Kasumi-1 (cell line): ENCODE data around the gene A2M.

ENCODE experiments used
- DNase-seq, 2 experiments: peaks; one replicate each; lab custom pipeline; 2025; lab: John Stamatoyannopoulos, UW

The A2M gene

DNA sequence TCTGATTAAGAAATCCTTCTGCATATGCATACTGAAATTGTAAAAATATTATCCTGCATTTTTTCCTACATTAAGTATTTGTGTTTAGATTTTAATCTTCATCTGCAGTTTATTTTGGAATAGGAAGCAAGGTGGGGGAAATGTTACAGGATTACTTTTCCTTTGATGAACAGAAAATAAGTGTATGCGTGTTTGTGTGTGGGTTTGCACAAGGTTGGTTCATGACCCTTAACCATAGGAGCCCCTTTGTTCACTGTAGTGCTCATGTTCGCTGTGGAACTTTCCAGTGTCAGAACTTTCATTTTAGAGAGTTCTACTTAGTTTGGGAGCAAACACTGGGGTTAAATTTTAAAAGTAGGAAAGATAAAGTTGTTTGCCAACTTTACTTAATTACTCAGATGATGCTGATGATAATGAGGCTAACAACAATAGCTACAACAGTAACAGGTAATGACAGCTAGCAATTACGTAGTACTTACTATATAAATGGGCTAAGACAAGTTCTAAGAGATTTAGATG lies 6.4 kb upstream of the A2M start:
- DNase-seq: no peak

DNA sequence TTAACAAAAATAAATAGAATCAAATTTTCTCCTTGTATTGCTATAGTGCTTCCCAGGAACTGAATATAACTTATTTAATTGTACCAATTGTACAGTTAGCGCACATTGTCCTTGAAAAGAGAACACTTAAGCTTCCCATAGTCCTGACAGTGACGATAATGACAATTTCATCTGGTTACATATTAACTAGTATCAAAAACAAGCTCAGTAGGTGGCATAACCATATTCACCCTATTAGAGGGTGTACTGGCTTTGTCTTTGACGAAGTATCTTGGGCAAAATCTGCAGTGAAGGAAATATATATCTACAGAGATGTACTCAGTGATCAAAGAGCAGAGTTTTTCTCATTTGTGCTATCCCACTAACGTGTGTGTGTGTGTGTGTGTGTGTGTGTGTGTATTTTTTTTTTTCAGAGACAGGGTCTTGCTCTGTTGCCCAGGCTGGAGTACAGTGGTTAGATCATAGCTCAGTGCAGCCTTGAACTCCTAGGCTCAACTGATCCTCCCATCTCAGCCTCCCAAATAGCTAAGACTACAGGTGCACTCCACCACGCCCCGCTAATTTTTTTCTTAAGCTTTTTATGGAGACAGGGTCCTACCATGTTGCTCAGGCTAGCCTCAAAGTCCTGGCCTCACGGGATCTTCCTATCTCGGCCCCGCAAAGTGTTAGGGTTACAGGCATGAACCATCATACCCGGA lies 4.9 kb upstream of the A2M start:
- DNase-seq: no peak

DNA sequence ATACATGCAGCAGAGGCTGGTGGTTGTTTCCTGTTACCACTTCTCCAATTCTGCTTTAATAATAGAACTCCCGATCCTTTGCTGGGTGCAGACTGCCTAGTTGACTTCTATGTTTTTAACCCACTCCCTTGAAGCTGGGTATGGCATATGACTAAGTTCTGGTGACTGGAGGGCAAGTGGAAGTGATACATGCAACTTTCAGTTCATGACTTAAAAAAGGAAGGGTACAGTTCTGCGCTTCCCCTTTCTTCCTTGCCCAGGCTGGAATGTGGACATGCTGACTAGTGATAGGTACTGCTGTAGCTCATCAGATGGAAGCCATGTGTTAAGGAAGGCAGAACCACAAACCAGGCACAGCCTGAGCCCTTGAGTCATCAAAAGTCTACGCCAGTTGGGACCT lies 2.4 kb upstream of the A2M start:
- peak; percentile 95 to 96 for DNase-seq

DNA sequence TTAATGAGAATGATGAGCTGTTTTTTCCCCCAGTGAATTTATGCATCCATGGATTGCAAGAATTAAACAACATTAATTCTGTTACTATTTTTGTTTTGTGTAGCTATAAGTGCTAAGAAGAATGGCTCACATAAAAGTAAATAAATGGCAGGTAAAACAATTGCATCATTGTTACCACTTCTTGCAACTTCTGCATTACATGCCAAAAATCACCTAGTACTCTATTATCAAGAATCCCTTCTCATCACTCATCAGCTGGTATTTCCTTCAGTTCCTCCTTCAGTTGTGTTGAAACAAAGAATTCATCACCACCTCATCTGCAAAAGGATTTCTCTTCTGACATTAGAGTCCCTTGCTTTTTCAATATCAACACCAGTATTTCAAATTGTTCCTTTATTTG lies 773 bp downstream of the A2M start:
- no peak for DNase-seq

DNA sequence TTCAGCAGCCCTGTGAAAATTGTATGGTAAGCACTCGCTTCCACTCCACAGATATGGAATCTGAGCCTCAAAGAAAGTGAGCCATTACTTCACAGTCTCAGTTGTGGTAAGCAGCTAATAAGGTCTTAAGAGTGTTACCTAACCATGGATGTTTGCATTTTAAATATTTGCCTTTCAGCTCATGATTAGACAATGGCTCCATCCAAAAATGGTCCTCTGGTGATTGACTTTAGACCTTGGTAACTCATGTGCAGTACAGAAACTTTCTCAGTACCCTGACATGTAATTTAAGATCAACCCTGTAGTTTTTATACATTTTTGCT lies 1.8 kb downstream of the A2M start:
- DNase-seq: no peak

DNA sequence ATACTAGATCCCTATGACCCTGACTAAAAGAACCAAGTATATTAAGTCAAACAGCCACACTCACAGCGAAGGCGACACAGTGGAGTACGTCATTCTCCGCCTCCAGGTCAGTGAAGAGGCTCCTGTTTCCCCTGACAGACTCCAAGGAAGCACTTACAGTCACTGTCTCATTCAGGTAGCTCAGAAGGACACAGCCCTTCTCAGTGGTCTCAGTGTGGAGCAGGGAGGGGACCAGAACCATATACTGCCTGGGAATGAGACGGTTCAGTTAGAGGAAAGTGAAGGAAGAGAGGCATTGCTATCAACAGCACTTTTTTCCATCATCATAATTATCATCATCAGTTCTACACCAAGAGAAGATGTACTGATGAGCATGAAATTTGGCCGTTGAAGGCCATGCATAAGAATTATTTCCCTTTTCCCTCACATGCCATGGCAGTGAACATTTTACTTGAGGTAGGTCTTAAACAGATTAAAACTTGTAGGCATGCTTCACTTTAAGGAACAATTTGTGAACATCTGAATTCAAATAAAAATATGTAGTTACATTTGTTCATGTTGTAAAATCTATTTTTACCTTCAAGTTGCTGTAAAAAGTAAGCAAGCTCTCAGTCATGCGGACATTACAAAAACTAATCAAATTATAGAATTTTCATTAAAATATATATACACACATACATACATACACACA lies 2.3 kb downstream of the A2M start:
- DNase-seq: no peak

DNA sequence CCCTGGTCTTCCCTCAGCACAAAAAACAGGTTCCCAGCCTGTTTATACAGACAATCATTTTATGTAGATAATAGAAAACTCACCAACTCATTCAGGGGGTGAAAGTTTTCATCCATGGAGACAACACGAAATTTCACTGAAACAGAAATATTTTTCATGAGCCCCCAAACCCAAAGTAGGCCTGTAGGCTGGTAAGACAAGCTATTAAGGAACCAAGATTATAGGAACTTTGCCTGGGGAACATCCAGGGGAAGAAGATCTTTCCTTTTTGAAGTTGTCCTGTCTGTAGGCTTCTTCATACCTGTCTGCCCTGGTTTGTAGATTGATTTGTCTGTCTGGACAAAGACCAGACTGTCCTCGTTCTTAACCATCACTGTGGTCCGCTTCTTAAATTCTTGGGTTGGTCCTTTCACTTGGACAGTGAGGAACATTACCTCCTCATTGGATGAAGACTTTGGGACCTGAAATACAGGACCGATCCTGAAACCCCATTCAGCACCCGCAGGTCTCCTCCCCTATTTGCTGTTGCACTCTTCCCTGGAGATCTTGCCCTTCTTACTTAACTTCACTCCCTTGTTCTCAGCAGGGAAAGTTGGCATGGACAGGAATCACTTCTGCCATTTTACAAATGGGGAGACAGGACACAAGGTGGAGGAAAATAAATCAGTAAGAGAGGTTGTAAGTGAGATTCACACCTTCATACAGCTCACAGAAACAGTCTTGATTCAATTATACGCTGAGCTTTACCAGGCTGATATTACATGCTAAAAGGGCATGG lies 3.5 kb downstream of the A2M start:
- no peak for DNase-seq

DNA sequence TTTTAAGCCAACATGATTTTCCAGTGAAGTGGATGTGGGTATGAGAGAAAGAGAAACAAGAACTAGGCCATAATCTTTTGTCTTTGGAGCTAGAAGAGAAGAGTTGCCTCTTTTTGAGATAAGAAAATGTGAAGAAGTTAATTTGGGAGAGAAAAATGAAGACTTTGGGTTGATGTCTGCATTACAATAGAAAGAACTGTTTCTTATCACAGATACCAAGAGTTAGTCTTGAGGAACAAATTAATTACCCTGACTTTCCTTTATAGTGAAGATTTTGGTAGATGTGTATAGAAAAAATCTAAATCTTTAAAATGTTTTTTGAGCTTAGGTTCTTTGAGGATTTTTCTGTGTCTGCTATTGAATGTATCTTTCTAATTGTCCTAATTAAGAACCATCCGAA lies 4.2 kb downstream of the A2M start:
- no peak for DNase-seq

DNA sequence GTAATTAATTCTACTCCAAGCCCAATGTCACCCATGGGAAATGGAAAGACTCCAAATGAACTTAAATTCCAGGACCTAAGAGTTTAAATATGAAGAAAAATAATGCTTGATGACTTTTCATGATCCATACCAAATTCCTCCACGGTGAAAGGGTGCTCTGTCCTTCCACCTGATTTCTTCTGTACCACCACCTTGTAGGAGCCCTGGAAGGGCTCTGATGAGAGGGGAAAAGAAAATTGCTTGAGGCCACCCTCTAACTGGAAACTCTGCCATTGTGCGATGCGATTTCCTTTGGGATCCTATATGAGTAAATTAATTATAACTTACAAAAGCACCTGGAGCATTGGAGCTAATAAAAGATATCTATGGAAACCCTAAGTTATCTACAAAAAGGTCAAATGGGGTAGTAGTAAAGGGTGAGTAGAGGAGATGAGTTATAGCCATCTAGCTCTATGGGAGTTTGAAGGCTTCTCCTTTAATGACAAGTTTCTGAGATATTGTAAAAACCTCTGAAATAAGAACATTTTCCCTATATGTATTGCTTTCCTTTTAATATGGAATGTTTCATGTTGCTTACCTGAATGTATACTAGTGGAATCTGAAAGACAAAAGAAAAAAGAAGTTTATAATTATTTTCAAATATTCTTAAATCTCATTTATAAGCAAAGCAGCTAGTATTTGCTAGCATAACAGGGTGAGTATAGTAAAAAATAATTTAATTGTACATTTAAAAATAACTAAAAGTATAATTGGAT lies 5.8 kb downstream of the A2M start:
- no peak for DNase-seq

DNA sequence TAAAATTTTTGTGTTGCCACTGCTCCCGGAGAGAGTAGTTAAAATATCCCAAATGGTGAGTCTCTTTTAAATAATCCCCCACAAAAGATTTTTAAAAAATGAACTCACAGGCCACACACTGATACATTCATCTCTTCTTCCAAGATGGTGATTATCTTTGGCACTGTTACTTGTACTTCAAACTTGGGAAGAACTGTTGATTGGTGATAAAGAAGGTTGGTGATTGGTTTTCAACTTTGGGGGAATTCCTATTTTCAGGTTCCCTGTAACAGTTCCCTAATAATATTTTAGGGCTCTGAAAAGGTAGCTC lies 6.6 kb downstream of the A2M start:
- DNase-seq: no peak

DNA sequence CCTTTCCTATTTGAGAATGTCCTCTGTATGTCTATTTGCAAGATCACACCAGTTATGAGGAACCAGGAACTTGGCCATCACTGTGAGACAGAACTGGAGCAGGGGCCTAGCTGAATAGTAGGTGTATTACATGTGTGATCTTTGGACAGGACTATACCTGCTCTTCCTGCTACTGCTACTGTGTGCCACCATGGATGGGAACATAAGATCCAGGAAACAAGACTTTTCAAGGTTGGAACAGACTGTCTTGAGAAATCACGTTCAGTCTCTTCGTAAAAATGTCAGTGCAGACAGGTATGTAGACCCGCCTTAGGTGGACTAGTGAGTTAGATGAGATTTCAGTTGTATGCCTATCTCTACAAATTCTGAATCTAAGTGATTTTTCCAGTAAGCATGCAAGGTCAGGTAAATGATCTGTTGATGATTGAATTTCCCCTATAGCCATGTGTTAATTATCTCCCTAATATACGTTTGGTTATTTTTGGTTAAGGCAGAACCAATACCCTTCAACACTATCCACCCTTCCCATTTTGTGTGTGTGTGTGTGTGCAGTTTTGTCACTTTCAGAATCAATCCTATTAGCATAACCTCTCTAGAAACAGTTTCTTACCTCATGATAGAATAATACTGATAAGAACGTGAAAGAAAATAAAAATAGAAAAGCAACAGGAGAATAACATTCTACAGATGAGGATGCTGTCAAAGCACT lies 7.1 kb downstream of the A2M start:
- no peak for DNase-seq

DNA sequence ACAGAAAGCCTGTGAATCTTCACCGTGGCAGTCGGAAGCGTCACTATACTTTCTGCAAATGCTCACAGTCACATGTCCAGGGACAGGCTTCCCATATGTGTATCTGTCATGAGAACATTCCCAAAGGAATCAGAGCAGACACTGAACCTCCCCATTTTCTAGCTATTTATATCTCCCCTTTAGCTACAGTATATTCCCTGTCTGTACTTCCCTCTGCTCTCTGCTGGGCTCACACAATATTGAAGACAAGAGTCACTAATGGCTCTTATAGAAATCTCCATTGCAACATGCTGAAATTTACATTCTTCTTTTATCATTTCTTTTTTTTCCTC lies 8.2 kb downstream of the A2M start:
- DNase-seq: no peak

DNA sequence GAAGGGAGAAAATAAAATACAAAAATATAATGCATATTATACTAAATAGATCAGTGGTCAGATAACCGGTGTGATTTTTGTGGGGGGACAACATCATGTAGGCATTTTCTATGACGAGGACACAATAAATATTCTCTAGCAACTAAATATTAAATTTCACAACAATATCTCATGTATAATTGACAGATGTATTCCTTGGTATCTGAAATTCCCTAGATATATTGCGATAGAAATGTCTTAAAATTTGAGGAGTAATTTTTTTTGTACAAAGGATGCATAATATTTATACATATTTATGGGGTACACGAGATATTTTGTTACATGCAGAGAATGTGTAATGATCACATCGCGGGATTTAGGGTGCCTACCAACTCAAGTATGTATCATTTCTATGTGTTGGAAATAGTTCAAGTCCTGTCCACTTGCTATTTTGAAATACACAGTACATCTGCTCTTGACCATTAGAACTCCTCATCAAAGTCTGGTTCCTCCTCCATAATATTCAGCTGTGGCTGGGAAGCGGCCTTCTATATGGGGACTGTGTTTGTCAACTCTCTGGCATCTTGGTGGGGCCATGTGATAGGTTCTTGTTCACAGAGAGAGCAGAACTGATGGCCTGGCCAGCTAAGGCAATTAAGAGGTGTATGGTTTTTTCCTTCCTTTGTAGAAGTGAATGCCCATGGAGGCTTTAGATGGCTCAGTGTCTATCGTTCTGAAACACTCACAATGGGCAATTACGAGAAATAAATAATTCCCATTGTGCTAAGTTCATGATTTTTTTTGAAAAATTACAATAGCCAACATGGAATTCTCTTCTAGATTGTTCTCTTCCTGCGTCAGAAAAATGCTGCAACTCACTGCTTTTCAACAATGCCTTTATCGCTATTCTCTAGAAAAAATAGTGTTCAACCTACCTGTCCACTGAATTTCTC lies 8.8 kb downstream of the A2M start:
- DNase-seq: no peak

DNA sequence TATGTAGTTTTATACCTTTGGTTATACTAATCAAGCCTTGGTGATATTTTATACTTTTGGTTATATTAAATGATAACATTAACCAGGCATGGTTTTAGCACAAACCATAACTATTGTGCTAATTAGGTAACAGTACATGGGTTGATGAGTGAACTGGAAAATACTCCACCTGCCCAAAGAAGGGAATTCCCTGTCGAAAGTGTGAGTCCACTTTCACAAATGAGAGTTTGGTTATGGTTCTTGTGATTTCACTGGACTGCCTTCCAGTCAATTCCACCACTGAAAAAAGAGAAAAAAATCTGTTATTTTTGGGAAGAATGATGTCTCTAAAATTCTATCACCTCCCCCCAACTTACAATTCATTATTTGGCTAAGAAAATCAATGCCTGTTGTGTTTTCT lies 9.7 kb downstream of the A2M start:
- DNase-seq: no peak

DNA sequence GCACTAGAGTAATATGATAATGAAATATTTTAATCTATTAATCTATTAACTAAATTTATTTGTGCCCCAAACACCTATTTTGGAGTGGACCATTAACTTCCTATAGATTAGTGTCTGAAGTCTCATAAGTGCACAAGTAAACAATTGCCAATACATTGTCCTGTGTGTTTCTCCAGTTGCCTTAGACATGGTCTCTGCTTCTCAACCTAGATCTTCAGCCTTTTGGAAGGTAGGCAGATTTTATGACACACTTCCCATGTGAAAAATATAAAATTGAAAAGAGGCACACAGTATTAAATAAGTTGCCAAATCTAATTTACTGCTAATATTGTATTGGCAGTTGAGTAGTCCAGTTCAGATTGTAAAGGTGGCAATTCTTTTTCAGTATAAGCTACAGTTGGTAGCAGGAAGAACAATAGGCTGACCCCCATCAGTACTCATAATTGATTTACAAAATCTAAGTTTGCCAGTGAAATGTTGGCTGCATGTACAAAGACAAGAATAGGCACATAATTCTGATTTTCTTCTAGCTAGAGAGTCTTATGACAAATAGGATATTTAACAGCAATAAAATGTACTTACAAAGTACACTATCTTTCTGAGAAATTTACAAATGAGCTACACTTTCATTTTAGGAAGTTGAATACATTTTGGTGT lies 10.8 kb downstream of the A2M start:
- DNase-seq: no peak

DNA sequence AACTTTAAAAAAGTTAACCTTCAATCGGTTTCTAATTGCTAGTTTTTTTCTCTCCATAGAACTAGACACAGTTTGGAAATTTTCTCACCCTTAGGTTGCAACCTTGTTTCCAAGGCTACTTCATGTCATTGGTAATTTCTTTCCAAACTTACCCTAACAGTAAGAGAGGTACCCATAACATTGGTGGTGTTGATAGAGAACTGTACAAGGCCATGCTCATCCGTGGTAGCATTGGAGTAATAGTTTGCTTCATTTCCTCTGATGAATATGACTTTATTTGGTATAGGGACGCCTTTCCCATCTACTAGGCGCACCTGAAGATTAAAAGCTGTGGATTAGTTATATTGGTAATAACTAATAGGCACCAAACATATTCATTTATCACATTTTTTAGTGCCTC lies 11.6 kb downstream of the A2M start:
- DNase-seq: no peak

DNA sequence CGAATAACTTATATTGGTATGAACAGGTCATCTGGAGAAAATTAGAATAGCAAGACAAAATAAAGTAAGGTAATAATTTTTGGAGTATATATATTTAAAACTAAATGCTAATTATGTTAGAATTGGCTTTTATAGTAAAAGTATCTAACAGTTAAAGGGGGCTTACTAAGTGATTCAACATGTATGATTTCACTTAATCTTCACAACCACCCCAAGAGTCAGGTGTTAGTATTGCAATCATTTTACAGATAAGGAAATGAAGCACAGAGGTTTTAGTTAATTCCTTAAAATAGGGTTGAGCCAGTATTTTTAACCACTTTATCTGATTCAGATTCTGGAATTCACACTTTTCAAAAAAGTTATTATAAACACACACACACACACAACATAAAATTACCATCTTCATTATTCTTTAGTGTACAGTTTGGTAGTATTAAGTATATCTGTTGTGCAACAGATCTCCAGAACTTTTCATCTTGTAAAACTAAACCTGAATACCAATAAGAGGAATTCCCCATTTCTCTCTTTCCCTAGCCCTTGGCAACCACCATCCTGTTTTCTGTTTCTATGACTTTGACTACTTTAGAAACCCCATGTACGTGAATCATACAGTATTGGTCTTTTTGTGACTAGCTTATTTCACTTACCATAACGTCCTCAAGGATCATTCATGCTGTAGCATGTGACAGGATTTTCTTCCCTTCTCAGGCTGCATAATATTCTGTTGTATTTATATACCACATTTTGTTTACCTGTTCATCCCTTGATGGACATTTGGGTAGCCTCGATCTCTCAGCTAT lies 12.5 kb downstream of the A2M start:
- no peak for DNase-seq

DNA sequence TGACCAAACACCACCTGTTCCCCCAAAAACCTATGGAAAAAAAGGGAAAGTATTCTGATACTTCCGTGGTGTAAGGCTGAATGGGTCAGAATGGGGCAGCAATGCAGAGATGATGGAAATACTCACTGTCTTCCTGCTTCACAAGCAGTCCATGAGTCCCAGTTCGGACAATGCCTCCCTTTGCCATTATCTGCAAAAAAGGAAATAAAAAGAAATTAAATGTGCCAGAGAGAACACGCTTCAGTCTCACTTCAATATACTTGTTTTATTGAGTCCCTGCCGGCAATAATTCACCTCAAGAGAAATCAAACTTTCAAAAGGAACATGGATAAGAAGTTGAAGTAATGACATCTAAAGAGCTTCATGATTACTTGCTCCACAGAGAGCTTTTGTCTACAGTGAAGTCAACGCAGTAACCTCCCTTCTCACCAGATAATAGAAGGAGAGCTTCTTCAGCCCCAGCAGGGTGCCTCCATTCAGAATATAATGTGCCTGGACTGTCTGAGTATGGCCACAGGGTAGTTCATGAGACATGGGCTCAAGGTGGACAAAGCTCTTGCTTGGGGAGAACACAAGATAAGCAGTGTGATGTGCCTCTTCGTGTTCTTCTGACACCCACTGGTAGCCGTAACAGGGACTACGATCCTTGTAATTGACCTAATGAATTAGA lies 14.6 kb downstream of the A2M start:
- DNase-seq: no peak

DNA sequence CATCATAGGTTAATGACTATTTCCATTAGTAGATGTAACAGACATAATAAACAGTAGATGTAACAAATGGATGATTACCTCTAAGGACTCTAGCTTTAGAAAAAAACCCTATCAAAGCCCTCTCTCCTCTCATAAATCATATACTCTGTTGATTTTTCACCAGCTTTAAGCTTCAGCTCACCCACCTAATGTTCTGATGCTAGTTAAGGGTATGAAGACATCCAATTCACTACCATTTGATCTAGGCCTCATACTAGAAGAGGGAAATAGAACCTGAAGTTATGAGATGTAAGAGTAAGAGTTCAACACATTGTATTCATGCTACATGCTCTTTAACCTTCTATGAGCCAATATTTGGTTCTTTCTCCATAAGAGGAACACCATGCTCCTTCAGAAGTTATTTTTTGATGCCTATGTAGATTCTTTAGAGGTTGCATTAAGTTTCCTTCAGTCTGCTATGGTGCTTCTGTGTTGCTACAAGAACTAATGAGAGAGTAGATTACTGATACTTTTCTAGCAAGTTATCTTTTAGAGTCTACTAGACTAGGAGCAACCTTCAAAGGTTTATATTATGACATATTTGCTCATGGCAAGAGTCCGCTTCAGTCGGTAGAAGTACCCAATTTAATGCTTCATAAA lies 16.0 kb downstream of the A2M start:
- no peak for DNase-seq
